GM19043 (cell line): ENCODE results near the gene SLX4.

Experiments
- ATAC-seq: cut with Tn5 transposase; IDR thresholded peaks from one replicate; pipeline ENCODE4 v1.9.1; 2021; ENCODE audit warnings: low read depth; ENCODE audit not compliant: unreplicated experiment

SLX4 gene

GRCh38 chr16:3583303-3584038 is 27.9 kb downstream of the SLX4 start:
- ATAC-seq: no peak

DNA sequence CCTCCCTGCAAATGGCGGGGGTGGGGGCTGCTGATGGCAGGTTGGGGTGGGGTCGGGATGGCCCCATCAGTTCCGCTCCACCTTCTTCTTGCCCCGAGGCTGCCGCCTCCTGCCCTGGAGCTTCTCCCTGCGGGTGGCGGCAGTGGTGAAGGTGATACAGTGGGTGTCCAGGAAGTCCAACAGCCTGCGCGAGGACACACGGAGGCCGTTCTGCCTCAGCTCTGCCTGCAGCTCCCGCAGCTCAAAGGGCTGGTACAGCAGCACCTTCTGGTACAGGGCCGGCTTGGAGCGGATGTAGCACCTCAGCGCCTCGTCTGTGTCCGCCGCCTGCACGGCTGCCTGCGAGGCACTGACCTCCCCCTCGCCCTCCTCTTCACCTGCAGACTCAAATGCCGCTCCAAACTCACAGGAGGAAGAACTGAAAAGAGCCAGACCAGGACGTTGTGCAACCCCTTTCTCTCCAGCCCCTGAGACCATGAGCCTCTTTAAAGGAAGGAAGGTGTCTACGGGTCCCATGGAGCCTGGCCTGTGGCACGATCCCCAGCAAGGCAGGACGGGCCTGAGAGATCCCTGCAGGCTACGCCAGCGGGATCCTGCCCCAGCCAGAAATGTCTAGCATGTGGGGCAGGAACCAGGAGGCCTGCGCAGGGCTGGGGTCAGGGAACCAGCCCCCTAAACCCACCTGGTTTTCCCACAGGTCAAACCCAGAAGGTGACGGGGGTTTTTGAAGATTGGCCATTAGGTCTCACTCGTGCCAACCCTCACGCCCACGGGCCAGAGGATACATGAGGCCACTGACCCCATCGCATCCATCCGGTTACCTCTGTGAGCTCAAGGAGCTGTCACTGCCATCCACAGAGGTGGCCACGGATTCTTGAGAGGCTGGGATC is 28.9 kb downstream of the SLX4 start:
- ATAC-seq: no peak

DNA sequence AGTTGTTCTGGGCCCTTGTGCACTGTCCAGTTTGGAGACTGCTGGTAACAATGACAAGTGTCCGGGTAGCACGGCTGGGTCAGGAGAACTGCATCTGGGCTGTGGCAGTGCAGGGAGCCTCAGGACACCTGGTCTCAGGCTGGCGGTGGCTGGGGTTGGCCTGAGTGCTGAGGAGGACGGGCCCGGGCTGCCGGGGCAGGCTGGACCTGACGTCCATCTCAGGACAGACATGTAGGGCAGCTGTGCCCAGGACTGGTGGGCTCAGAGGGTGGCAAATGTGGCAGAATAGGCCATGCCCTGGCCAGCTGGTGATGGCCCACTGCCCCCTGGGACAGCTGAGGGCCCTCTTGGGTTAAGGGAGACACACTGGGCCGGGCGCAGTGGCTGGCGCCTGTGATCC is 30.0 kb downstream of the SLX4 start:
- no peak for ATAC-seq

GRCh38 chr16:3580686-3581085 is 30.7 kb downstream of the SLX4 start:
- ATAC-seq: no peak

- ATAC-seq: no peak
Measured at GRCh38 chr16:3580251-3580651, 31.2 kb downstream of the SLX4 start.

DNA sequence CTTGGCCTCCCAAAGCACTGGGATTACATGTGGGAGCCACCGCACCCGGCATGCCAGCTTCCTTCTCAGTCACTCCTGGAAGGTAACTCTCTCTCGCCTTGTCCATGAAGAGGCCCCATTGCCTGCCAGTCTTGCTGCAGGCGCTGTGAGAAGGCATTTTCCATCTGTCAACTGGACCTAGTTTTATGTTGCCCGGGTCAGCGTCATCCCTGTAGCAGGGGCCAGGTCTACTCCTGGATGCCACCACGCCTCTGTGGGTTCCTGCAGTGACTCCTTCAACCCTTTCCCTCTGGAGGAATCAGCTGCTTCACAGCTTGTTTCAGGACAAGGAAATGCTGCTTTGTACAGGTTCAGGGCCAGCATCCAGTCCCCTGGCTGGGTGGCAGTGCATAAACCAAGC is 31.6 kb downstream of the SLX4 start:
- ATAC-seq: no peak

GRCh38 chr16:3578610-3579551 is 32.5 kb downstream of the SLX4 start:
- peak; percentile 77 for ATAC-seq

- no peak for ATAC-seq
Measured at GRCh38 chr16:3578121-3578520, 33.3 kb downstream of the SLX4 start.

GRCh38 chr16:3577302-3577752 is 34.1 kb downstream of the SLX4 start, which contains the start of gene NLRC3:
Gene NLRC3, minus strand, starts transcription at chr16:3577403. Its CDS starts 12,367 bp downstream, at chr16:3565036.
- no peak for ATAC-seq

- no peak for ATAC-seq
Measured at GRCh38 chr16:3576211-3576610, 35.2 kb downstream of the SLX4 start.

- ATAC-seq: no peak
Measured at GRCh38 chr16:3575491-3575890, 35.9 kb downstream of the SLX4 start.

- ATAC-seq: no peak
Measured at GRCh38 chr16:3574195-3574594, 37.2 kb downstream of the SLX4 start.

GRCh38 chr16:3573146-3573815 is 38.1 kb downstream of the SLX4 start:
- no peak for ATAC-seq

DNA sequence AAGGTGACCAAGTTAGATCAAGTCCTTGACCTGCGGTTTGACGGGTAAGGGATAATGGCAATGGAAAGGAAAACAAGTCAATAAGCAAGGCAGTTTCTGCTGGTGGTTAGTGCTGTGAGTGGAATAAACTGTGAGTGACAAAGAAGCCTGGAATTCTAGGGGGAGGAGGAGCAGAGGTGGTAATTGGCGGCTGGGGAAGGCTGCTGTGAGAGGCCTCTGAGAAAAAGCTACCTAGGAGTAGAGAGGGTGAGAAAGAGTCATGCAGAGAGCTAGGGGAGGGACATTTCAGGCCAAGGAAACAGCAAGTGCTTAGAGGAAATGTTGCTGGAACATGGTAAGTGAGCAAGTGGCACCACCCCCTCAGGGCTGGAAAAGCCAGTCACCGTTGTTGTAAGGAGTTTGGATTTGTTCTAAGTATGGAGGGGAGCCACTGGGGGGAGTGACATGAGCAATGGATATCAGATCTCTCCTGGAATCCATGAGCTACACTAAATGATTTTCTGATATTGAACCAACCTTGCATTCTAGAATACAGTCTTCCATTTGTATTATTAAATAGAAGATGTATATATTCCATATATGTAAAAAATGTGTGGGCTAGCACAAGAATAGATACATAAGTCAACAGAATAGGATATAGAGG is 40.9 kb downstream of the SLX4 start:
- no peak for ATAC-seq

DNA sequence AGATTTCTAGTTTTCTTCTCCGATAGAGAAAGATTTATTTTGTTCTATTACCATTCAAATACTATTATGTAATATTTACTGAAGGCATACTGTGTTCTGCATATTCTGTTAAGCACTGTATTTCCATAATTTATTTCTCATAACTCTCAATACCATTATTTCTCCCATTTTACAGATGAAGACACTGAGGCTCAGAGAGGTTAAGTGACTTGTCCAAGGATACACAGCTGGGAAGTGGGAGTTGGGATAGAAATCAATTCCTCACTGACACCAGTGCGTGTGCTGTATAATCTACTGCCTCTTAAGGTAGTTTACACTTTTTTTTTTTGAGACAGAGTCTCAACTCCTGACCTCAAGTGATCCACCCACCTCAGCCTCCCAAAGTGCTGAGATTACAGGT is 41.6 kb downstream of the SLX4 start:
- no peak for ATAC-seq

- no peak for ATAC-seq
Measured at GRCh38 chr16:3566990-3567389, 44.4 kb downstream of the SLX4 start.

- ATAC-seq: no peak
Measured at GRCh38 chr16:3564889-3565141, 46.6 kb downstream of the SLX4 start.

DNA sequence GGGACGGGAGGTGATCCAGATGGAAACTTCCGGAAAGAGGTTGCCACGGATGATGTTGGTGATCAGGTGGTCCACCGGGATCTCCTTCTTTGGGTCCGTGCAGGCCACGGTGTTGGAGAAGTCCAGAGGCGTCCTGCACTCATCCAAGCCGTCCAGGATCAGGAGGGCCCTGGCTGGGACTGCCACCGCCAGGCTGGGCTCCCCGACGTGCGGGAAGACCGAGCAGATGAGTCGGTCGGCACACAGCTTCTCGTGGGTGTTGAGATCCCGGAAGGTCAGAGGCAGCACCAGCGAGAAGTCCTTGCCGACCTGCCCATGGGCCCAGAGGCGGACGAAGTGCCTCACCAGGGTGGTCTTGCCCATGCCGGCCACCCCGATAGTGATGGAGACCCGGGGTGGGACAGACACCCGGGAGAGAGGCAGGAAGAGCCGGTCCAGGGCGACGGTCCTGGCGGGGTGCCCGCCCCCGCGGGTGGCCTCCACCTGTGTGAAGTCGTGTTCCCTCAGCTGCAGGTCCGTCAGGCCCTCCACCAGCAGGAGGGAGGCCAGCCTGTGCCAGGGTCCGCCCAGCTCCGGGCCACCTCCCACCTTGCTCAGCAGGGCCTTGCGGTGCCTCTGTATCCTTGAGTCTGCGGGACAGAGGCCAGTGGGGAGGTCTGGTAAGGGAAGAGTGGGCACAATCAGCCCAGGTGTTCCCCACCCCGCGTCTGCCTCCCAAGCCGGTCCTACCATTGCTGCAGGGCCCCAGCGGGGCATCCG is 47.1 kb downstream of the SLX4 start:
- no peak for ATAC-seq

DNA sequence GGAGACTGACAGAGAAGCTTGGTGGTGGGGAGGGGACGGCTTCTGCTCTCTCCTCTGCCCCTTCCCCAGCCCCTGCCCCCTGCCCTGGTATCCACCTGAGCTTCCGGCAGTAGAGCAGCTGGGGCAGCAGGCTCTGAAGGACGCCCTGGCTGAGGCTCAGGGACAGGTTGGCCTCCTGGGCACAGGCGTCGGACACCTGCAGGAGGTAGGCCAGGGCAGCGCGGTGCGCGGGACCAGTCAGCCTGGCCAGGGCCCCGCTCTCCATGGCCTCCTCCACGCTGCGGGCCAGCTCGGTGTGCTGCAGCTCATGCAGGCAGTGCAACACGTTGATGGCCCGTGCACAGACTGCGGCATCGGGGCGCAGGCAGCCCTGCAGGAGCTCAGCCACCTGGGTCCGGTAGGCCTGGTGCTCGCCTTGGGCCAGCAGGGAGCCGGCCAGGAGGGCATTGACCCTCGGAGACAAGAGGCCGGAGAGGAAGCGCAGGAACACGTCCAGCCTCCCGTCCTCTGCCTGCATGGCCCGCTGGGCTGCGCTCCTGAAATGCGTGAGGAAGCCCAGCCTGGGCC is 48.4 kb downstream of the SLX4 start:
- ATAC-seq: no peak
